HepG2 (cell line): Measurements from ENCODE around the gene STK36. TPM values are rescaled to one million over a fixed set of nuclear protein-coding genes. Genes with fewer than 3 reads are reported as not detected.
A peak's percentile ranks its signal among the peaks of the same experiment; 100 is the strongest.

Source experiments
- ATAC-seq: fragments of 200-7000 bp; cut with Tn5 transposase; 3 replicates; pipeline ENCODE4 v1.9.1; 2020; ENCODE audit warnings: mild to moderate bottlenecking, moderate library complexity
- BruUV-seq: library from RNA; stranded (reverse); fragments of 400-500 nt; replicated peaks from 2 replicates; lab custom pipeline; 2021; lab: Mats Ljungman, UMichigan
- CTCF ChIA-PET: fragments of 300-600 bp; formaldehyde crosslinking; extraction: SDS; loops from one replicate; lab custom pipeline; 2021; ENCODE audit warnings: low total read pairs, inconsistent platforms, low intra/inter-chr PET ratio; lab: Yijun Ruan, JAX
- POLR2A ChIA-PET: fragments of 350-600 bp; sonication (Branson Sonifier 250); formaldehyde crosslinking; loops from one replicate; lab custom pipeline; 2020; ENCODE audit warnings: antibody characterized with exemption, inconsistent platforms; lab: Yijun Ruan, JAX
- DNase-seq: peaks from one replicate; pipeline ENCODE4 v3.0.0-alpha.2; 2015; ENCODE audit warnings: low spot score
- FAIRE-seq: peaks from 3 replicates; lab custom pipeline; 2011; peaks lifted over from hg19 to GRCh38; lab: Jason Lieb, UNC
- H2AFZ ChIP-seq: one replicate; pipeline ENCODE4 v1.6.1; 2011; ENCODE audit warnings: low read length, inconsistent platforms
- H3K27ac ChIP-seq: fragments of 300-600 bp; 3 replicates; pipeline ENCODE4 v1.8.0; 2011; ENCODE audit warnings: mixed run types, mild to moderate bottlenecking, mixed read lengths, low read length, inconsistent platforms; ENCODE audit not compliant: insufficient read depth; ENCODE audit errors: extremely low read length
- H3K27me3 ChIP-seq, 2 experiments: fragments of 200-600 bp in 1 of 2; 2 replicates in 1 of 2; 3 replicates in 1 of 2; pipeline versions ENCODE4 v1.6.0 to v1.8.0; 2011; ENCODE audit warnings: low read length in 2 of 2, mild to moderate bottlenecking in 2 of 2, moderate library complexity in 2 of 2, inconsistent platforms in 1 of 2; ENCODE audit not compliant: insufficient read depth in 2 of 2, control insufficient read depth in 1 of 2
- H3K36me3 ChIP-seq, 2 experiments: fragments of 200-600 bp in 1 of 2; replicated peaks in 1 of 2; 2 replicates in 1 of 2; 3 replicates in 1 of 2; pipeline versions ENCODE4 v1.5.1 to v1.8.0; 2011; ENCODE audit warnings: low read length in 2 of 2, inconsistent platforms in 1 of 2; ENCODE audit not compliant: insufficient read depth in 2 of 2, control insufficient read depth in 1 of 2
- H3K4me1 ChIP-seq: 2 replicates; pipeline ENCODE4 v1.5.1; 2012; ENCODE audit warnings: low read length, inconsistent platforms; ENCODE audit not compliant: insufficient read depth
- H3K4me2 ChIP-seq: 2 replicates; pipeline ENCODE4 v1.6.0; 2011; ENCODE audit warnings: low read depth, low read length, inconsistent platforms
- H3K4me3 ChIP-seq, 3 experiments: fragments of 200-600 bp in 1 of 3; sonication (generic), shearing (Covaris generic) in 1 of 3; replicated peaks in 1 of 3; 2 replicates each; pipeline ENCODE4 v1.5.1; 2011 to 2016; ENCODE audit warnings: low read length in 3 of 3, inconsistent platforms in 2 of 3, low read depth in 2 of 3, mild to moderate bottlenecking in 2 of 3, control low read depth in 1 of 3, mixed read lengths in 1 of 3; ENCODE audit not compliant: insufficient read depth in 1 of 3
- H3K79me2 ChIP-seq: one replicate; pipeline ENCODE4 v1.6.1; 2011; ENCODE audit warnings: low read length, inconsistent platforms; ENCODE audit not compliant: insufficient read depth
- H3K9ac ChIP-seq: 2 replicates; pipeline ENCODE4 v1.6.0; 2011; ENCODE audit warnings: mild to moderate bottlenecking, low read depth, low read length, inconsistent platforms; ENCODE audit not compliant: insufficient read depth
- H3K9me3 ChIP-seq: 2 replicates; pipeline ENCODE4 v1.5.1; 2012; ENCODE audit warnings: mild to moderate bottlenecking, low read length
- H4K20me1 ChIP-seq: 2 replicates; pipeline ENCODE4 v1.6.0; 2011; ENCODE audit warnings: inconsistent platforms, mild to moderate bottlenecking, low read length, moderate library complexity; ENCODE audit not compliant: insufficient read depth
- ATF4 ChIP-seq, 2 experiments: fragments of 450-650 bp in 1 of 2; sonication (generic) in 1 of 2; formaldehyde crosslinking; IDR thresholded peaks; 2 replicates each; pipeline versions ENCODE4 v1.5.0 to v1.8.0; 2020 to 2022; ENCODE audit warnings: mild to moderate bottlenecking in 1 of 2, missing genetic modification reagents in 1 of 2
- CENPX ChIP-seq: sonication (generic); formaldehyde crosslinking; IDR thresholded peaks from 2 replicates; pipeline ENCODE4 v1.9.0; 2021; ENCODE audit warnings: mild to moderate bottlenecking, missing genetic modification reagents, moderate library complexity
- GMEB2 ChIP-seq: IDR thresholded peaks from 2 replicates; pipeline ENCODE4 v1.6.1; 2016; ENCODE audit warnings: missing biosample characterization, missing genetic modification reagents, low read depth
- KAT8 ChIP-seq: IDR thresholded peaks from 2 replicates; pipeline ENCODE4 v1.6.1; 2016; ENCODE audit warnings: missing genetic modification reagents, missing compliant biosample characterization
- SMC3 ChIP-seq: IDR thresholded peaks from 2 replicates; pipeline ENCODE4 v1.6.1; 2011; ENCODE audit warnings: low read length, improper control_type of control experiment
- SMYD3 ChIP-seq: sonication (generic); formaldehyde crosslinking; IDR thresholded peaks from 2 replicates; pipeline ENCODE4 v1.8.1; 2023; ENCODE audit warnings: mild to moderate bottlenecking, missing genetic modification reagents
- TGIF2 ChIP-seq: IDR thresholded peaks from 2 replicates; pipeline ENCODE4 v1.6.1; 2016; ENCODE audit warnings: control low read depth, missing compliant biosample characterization
- ZFY ChIP-seq: sonication (generic); formaldehyde crosslinking; IDR thresholded peaks from 2 replicates; pipeline ENCODE4 v1.4.0; 2020; ENCODE audit warnings: missing genetic modification reagents
- ZNF841 ChIP-seq: sonication (generic); formaldehyde crosslinking; IDR thresholded peaks from 2 replicates; pipeline ENCODE4 v1.8.1; 2023; ENCODE audit warnings: missing genetic modification reagents, borderline replicate concordance
- WGBS: methylation state at CpG from one replicate; pipeline ENCODE4 v1.1.6; 2017; ENCODE audit warnings: low lambda C conversion rate; 5-methylcytosine and 5-hydroxymethylcytosine counted together
- in situ Hi-C: cut with HindIII; loops from 2 replicates; pipeline ENCODE4 v1.10.0; 2017; ENCODE audit warnings: low pct_unique_long_range_greater_than_20kb; ENCODE audit not compliant: extremely low pct_ligation_motif_present
- intact Hi-C: fragments of 100-400 bp; cut with micrococcal nuclease; formaldehyde crosslinking; loops from one replicate; pipeline ENCODE4 v1.10.0; 2022; ENCODE audit not compliant: unreplicated experiment
- polyA plus RNA-seq, 8 experiments: library from polyadenylated mRNA; depleted of rRNA in 3 of 8; stranded (reverse) in 7 of 8; unstranded in 1 of 8; fragments of >200 nt; fragmentation: Illumina TruSeq in 4 of 8; extraction: Trizol in 4 of 8; gene quantifications; 2 replicates each; pipeline versions ENCODE4 v1.2.1 to v1.2.3, GENCODE V29; 2011 to 2016; ENCODE audit warnings: low read depth in 4 of 8, missing spikeins in 1 of 8, mixed read lengths in 1 of 8; ENCODE audit not compliant: insufficient read depth in 1 of 8
- total RNA-seq, 5 experiments: library from RNA; depleted of rRNA; stranded (reverse); fragments of >200 nt; fragmentation: Illumina TruSeq; extraction: Trizol; gene quantifications; 2 replicates each; pipeline ENCODE4 v1.2.3, GENCODE V29; 2016; ENCODE audit warnings: low read depth in 1 of 5

STK36 gene
- total and polyA plus RNA-seq, 2 of the 13 experiments (the other 11 are each of a cell fraction or from before 2014, with no cell fraction given), result 45.9 to 83.5 TPM

- TF ChIP-seq ATF4 (CRISPR knock-in tag; IDR thresholded peaks at IDR 0.05) (peak in 1 of 2 experiments; percentile 55; a peak in 1 of 4 replicates), SMC3 (no peak), ZNF841 (CRISPR knock-in tag) (no peak), ZFY (CRISPR knock-in tag) (0 out of 2 replicates have a peak, but pooled peaks have one; percentile 2), KAT8 (CRISPR knock-in tag) (0 out of 2 replicates have a peak, but pooled peaks have one; percentile 2), SMYD3 (peak; percentile 46; the same call in 1 of the 2 replicates), TGIF2 (CRISPR knock-in tag) (0 out of 2 replicates have a peak, but pooled peaks have one; percentile 15), CENPX (CRISPR knock-in tag) (no peak), GMEB2 (CRISPR knock-in tag) (no peak)
- 77% methylated on average over 2 of the region's 2 CpGs for WGBS
- Histone ChIP-seq H4K20me1 (no peaks in the 10 kb centered on the region), H3K27me3 (no peaks in the 10 kb centered on the region), H3K79me2 (peaks cover 64% of the 10 kb centered on the region), H3K9ac (peak overlapping the region; percentile 3; the same call in 1 of the 2 replicates), H3K4me1 (peaks cover 48% of the 10 kb centered on the region), H3K27ac (peak overlapping the region; percentile 76), H3K9me3 (peaks cover 1% of the 10 kb centered on the region), H3K4me2 (peak overlapping the region; percentile 71), H2AFZ (no peak overlapping the region), H3K36me3 (peaks cover 15 to 37% of the 10 kb centered on the region in 2 experiments; a peak in 4 of 5 replicates), H3K4me3 (no peak overlapping the region)
- intact Hi-C loops, result loop anchor here (5.0 kb wide), 1 partner anchor 75 kb away; no protein-coding TSS in a partner anchor
- no peak for DNase-seq
- in situ Hi-C loops, result loop anchor here (25.0 kb wide), 1 partner anchor 105 kb away; the partner anchor contains the start of gene PRKAG3
- CTCF ChIA-PET, result interaction anchor here (1.6 to 1.9 kb wide), 2 partner anchors 115 kb away, joined by 4 to 16 read pairs; no protein-coding TSS in a partner anchor
- POLR2A ChIA-PET, result interaction anchor here (1.4 to 5.8 kb wide), 7 partner anchors 14 to 74 kb away, joined by 7 to 105 read pairs (median 47); partner anchors contain the start of genes BCS1L, CYP27A1, TTLL4 and ZNF142
- no peak for ATAC-seq
- FAIRE-seq, result no peak
- BruUV-seq, result no TSS peak
Observed at GRCh38 chr2:218732761-218733158, 60.9 kb downstream of the STK36 start.
